Loucy (cell line): ENCODE measurements around the gene PLEKHA7.

Source experiments
- H2AFZ ChIP-seq: fragments of 200-600 bp; sonication (generic); 2 replicates; pipeline ENCODE4 v1.6.0; 2016; ENCODE audit warnings: antibody characterized with exemption, mild to moderate bottlenecking, low read length, moderate library complexity
- H3F3A ChIP-seq: fragments of 200-600 bp; 2 replicates; pipeline ENCODE4 v1.6.0; 2016; ENCODE audit warnings: antibody characterized with exemption, low read depth, mild to moderate bottlenecking
- H3K27me3 ChIP-seq: fragments of 200-600 bp; sonication (generic); 2 replicates; pipeline ENCODE4 v1.6.1; 2014; ENCODE audit warnings: low read length, mild to moderate bottlenecking; ENCODE audit not compliant: insufficient read depth, poor library complexity, severe bottlenecking
- H3K36me3 ChIP-seq: fragments of 200-600 bp; sonication (generic); 2 replicates; pipeline ENCODE4 v1.6.1; 2016; ENCODE audit warnings: low read length; ENCODE audit not compliant: insufficient read depth
- H3K4me1 ChIP-seq: fragments of 200-600 bp; sonication (generic); 2 replicates; pipeline ENCODE4 v1.5.1; 2014; ENCODE audit warnings: low read length, mild to moderate bottlenecking; ENCODE audit not compliant: insufficient read depth, poor library complexity, severe bottlenecking
- H3K4me2 ChIP-seq: fragments of 200-600 bp; sonication (generic); 2 replicates; pipeline ENCODE4 v1.6.0; 2014; ENCODE audit warnings: antibody characterized with exemption, low read length, low read depth, mild to moderate bottlenecking; ENCODE audit not compliant: poor library complexity, severe bottlenecking
- H3K4me3 ChIP-seq: fragments of 200-600 bp; sonication (generic); 2 replicates; pipeline ENCODE4 v1.5.1; 2014; ENCODE audit warnings: low read length, mild to moderate bottlenecking, mixed read lengths; ENCODE audit not compliant: poor library complexity, severe bottlenecking
- H3K79me2 ChIP-seq: fragments of 200-600 bp; sonication (generic); 2 replicates; pipeline ENCODE4 v1.6.1; 2014; ENCODE audit warnings: low read length; ENCODE audit not compliant: insufficient read depth
- H3K9ac ChIP-seq: fragments of 200-600 bp; sonication (generic); 2 replicates; pipeline ENCODE4 v1.6.0; 2014; ENCODE audit warnings: mild to moderate bottlenecking, low read depth, low read length, moderate library complexity; ENCODE audit not compliant: poor library complexity, severe bottlenecking
- H3K9me2 ChIP-seq: fragments of 200-600 bp; sonication (generic); replicated peaks from 2 replicates; pipeline ENCODE4 v1.6.1; 2016; ENCODE audit warnings: low read depth, low read length, mixed read lengths
- H3K9me3 ChIP-seq: fragments of 200-600 bp; sonication (generic); 2 replicates; pipeline ENCODE4 v1.6.1; 2014; ENCODE audit warnings: mild to moderate bottlenecking, antibody characterized with exemption, low read length, low read depth; ENCODE audit not compliant: insufficient read depth
- H4K20me1 ChIP-seq: fragments of 200-600 bp; sonication (generic); 2 replicates; pipeline ENCODE4 v1.6.0; 2014; ENCODE audit warnings: antibody characterized with exemption, low read length, mild to moderate bottlenecking; ENCODE audit not compliant: insufficient read depth, poor library complexity, severe bottlenecking
- EZH2phosphoT487 ChIP-seq: fragments of 200-600 bp; IDR thresholded peaks from 2 replicates; pipeline ENCODE4 v1.6.1; 2018; ENCODE audit warnings: antibody characterized with exemption, mild to moderate bottlenecking, moderate library complexity, borderline replicate concordance
- TF ChIP-seq, protein P1 (sequence below): fragments of 200-600 bp; sonication (generic); conservative IDR thresholded peaks from 2 replicates; pipeline ENCODE4 v1.5.1; 2014; ENCODE audit warnings: mild to moderate bottlenecking, antibody characterized with exemption, low read length

PLEKHA7 gene

DNA sequence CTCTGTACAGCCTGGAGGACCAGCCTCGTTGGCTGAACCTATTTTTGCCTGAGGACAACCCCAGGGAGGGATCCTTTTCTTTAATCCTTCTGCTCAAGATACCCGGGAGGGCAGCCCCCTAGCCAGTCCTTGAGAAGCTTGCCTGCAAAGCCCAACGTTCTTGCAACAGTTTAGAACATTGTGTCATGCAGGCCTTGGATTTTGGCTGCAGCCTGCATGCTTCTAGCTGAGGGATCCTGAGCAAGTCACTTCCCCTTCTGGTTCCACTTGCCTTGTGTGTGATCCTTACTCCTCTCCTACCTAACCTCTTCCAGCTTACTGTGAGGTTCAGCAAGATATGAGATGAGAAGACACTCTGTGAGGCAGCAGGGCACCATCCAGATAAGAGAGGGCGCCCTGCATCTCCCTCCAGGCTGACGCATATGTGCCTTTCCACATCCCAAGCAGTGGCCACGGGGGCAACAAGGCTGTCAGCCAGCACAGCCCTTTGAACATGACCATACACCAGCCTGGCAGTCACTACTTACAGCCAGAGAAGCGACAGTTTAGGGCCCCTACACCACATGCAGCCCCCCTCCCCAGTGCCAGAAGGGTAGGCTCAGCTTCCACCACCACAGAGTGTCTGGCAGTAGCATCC lies 199.7 kb downstream of the PLEKHA7 start:
- no peak overlapping the region for H2AFZ ChIP-seq

DNA sequence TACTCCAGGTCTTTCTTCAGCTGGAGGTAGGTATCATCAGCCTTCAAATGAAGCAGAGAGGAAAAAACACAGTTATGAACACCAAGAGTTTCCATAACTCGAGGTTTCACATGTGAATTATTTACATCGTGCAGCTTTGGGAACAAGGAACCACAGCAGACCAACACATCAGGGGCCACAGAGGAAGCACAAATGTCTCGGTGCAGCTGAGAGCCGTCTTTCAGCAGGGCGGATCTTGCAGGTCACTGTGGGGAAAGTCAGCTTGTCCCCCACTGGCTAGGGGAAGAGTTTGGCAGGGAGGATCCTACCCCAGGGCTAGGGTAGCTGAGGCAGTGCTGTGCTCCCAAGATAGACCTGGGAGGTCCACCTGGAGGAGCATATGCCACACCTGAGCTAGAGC lies 201.1 kb downstream of the PLEKHA7 start:
- Histone ChIP-seq H3K4me2 (no peak overlapping the region), H3K4me3 (no peak overlapping the region), H3K9ac (no peak overlapping the region), H3K9me2 (no peaks in the 10 kb centered on the region), H3K36me3 (peaks cover 5% of the 10 kb centered on the region; the same call in 1 of the 2 replicates), H4K20me1 (no peaks in the 10 kb centered on the region), H3F3A (no peaks in the 10 kb centered on the region), H3K9me3 (no peaks in the 10 kb centered on the region), H3K4me1 (no peaks in the 10 kb centered on the region), H3K79me2 (no peaks in the 10 kb centered on the region), H3K27me3 (no peaks in the 10 kb centered on the region), H2AFZ (no peak overlapping the region)
- TF ChIP-seq, protein P1, sequence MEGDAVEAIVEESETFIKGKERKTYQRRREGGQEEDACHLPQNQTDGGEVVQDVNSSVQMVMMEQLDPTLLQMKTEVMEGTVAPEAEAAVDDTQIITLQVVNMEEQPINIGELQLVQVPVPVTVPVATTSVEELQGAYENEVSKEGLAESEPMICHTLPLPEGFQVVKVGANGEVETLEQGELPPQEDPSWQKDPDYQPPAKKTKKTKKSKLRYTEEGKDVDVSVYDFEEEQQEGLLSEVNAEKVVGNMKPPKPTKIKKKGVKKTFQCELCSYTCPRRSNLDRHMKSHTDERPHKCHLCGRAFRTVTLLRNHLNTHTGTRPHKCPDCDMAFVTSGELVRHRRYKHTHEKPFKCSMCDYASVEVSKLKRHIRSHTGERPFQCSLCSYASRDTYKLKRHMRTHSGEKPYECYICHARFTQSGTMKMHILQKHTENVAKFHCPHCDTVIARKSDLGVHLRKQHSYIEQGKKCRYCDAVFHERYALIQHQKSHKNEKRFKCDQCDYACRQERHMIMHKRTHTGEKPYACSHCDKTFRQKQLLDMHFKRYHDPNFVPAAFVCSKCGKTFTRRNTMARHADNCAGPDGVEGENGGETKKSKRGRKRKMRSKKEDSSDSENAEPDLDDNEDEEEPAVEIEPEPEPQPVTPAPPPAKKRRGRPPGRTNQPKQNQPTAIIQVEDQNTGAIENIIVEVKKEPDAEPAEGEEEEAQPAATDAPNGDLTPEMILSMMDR, result no peak
- TF ChIP-seq EZH2phosphoT487, result no peak

More for the DNA sequence above, 199.7 kb downstream of the PLEKHA7 start:
- Histone ChIP-seq H3K4me2 (no peak overlapping the region), H3K4me3 (no peak overlapping the region), H3K36me3 (peaks cover 5% of the 10 kb centered on the region; the same call in 1 of the 2 replicates), H3K9me3 (no peaks in the 10 kb centered on the region), H3F3A (no peaks in the 10 kb centered on the region), H3K9me2 (no peaks in the 10 kb centered on the region), H3K27me3 (no peaks in the 10 kb centered on the region), H3K4me1 (no peaks in the 10 kb centered on the region), H4K20me1 (no peaks in the 10 kb centered on the region), H3K79me2 (no peaks in the 10 kb centered on the region), H3K9ac (no peak overlapping the region)
- TF ChIP-seq, protein P1, result no peak
- TF ChIP-seq EZH2phosphoT487, result no peak

- Histone ChIP-seq H3K36me3 (peaks cover 5% of the 10 kb centered on the region; the same call in 1 of the 2 replicates), H3K4me3 (no peak overlapping the region), H2AFZ (no peak overlapping the region), H3K4me2 (no peak overlapping the region), H3K9ac (no peak overlapping the region), H3F3A (no peaks in the 10 kb centered on the region), H3K79me2 (no peaks in the 10 kb centered on the region), H3K27me3 (no peaks in the 10 kb centered on the region), H3K9me3 (no peaks in the 10 kb centered on the region), H3K9me2 (no peaks in the 10 kb centered on the region), H3K4me1 (no peaks in the 10 kb centered on the region), H4K20me1 (no peaks in the 10 kb centered on the region)
- TF ChIP-seq, protein P1, result no peak
- no peak for TF ChIP-seq EZH2phosphoT487
Measured at GRCh38 chr11:16812274-16812673, 201.9 kb downstream of the PLEKHA7 start.
